Lower leg skin (tissue), 4 donors: Measurements from ENCODE around the gene WDFY2. TPM values are rescaled to one million over a fixed set of nuclear protein-coding genes. Genes with fewer than 3 reads are reported as not detected.

Experiments used
- DNase-seq, 2 donors: peaks; one replicate each; pipeline ENCODE4 v3.0.0-alpha.2; 2019; ENCODE audit warnings: low spot score in 2 of 2
- H3K4me3 ChIP-seq: fragments of 200-600 bp; sonication (generic); 2 replicates; pipeline ENCODE4 v1.5.1; 2017; ENCODE audit warnings: mild to moderate bottlenecking, low read depth; ENCODE audit not compliant: poor library complexity, severe bottlenecking
- POLR2A ChIP-seq, 2 donors: fragments of 450-650 bp; IDR thresholded peaks; one replicate each; pipeline ENCODE4 v1.6.1; 2016 to 2017; ENCODE audit warnings: antibody characterized with exemption in 2 of 2, mild to moderate bottlenecking in 1 of 2, moderate library complexity in 1 of 2
- WGBS, 2 donors: methylation state at CpG; one replicate each; pipeline ENCODE4 v1.1.5; 2018; 5-methylcytosine and 5-hydroxymethylcytosine counted together
- intact Hi-C: fragments of 100-400 bp; cut with DNase I; formaldehyde crosslinking; loops from one replicate; pipeline ENCODE4 v1.15.0; 2023; ENCODE audit warnings: low total_unique reads
- total RNA-seq, 4 donors: library from RNA; depleted of rRNA; stranded (reverse); fragments of >200 nt; gene quantifications; one replicate each; pipeline ENCODE4 v1.1.0, GENCODE V29; 2016
- TF ChIP-seq, protein P1 (sequence below), 3 donors: fragments of 450-650 bp; IDR thresholded peaks; one replicate each; pipeline ENCODE4 v1.5.1; 2016; ENCODE audit warnings: antibody characterized with exemption in 3 of 3, mild to moderate bottlenecking in 3 of 3, moderate library complexity in 2 of 3

Gene WDFY2
- total RNA-seq, 4 donors from 2014 or later: 20.1 to 40.3 (median 22.4) TPM

DNA sequence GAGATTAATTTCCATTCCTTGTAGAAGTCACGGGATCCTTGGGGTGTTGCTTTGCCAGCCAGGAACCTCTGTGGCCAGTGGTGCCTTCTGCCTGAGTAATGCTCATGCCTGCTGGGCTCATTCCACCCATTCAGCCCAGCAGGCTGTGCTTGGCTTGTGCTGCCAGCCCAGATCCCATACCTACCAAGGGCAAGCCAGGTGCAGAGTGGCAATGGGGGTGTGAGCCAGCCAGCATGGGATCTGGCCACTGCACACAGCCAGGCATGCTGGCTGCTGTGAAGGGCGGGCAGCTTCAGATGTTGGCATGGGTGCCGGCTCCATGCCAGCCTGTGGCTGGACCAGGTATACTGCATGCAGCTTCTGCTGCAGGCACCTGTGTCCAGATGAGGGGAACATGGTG lies 42.5 kb downstream of the WDFY2 start:
- 48 to 74% methylated on average over 1 to 3 of the region's 3 CpGs for WGBS, 2 donors
- H3K4me3 ChIP-seq: no peak overlapping the region
- TF ChIP-seq POLR2A (IDR thresholded peaks at IDR 0.05): no peak
- TF ChIP-seq, protein P1, sequence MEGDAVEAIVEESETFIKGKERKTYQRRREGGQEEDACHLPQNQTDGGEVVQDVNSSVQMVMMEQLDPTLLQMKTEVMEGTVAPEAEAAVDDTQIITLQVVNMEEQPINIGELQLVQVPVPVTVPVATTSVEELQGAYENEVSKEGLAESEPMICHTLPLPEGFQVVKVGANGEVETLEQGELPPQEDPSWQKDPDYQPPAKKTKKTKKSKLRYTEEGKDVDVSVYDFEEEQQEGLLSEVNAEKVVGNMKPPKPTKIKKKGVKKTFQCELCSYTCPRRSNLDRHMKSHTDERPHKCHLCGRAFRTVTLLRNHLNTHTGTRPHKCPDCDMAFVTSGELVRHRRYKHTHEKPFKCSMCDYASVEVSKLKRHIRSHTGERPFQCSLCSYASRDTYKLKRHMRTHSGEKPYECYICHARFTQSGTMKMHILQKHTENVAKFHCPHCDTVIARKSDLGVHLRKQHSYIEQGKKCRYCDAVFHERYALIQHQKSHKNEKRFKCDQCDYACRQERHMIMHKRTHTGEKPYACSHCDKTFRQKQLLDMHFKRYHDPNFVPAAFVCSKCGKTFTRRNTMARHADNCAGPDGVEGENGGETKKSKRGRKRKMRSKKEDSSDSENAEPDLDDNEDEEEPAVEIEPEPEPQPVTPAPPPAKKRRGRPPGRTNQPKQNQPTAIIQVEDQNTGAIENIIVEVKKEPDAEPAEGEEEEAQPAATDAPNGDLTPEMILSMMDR (IDR thresholded peaks at IDR 0.05): no peak
- DNase-seq: no peak
- intact Hi-C loops: no loop called here

DNA sequence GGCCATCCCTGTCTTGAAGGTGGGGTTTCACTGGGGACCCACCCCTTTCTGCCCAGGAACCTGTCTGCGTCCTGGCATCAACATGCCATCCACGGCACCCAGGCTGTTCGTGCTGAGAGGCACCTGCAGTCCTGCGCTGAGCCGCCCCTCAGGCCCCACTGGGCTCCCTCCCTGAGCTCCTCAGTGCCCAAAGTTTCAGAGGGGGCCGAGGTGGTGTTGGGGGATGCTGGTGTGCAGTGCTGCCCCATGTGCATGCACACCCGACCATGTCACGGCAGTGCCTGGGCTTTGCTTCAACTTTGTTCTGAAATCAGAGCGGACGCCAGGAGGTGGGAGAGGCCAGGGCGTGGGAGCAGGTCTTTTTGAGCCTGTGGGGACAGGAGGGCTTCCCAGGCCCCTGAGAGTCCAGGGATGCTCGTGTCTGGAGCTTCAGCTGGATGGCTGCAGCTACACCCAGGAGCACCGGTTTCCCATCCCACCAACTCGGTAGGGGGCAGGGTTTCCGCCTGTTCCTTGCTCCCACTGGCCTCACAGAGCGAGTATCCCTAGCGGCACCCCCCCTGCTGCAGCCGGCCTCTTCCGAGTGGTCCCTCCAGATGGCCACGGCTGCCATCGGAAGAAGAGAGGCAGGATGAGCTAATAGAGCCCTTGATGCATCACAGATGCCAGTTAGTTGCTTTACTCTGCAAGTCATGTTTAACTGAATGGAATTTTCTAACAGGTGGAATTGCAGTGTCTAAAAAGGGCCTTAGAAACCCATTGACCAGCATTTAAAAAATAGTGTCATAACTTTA lies 44.0 kb downstream of the WDFY2 start:
- WGBS, 2 donors: 86 to 90% methylated on average over 21 of the region's 21 CpGs
- intact Hi-C loops: no loop called here
- H3K4me3 ChIP-seq: no peak overlapping the region
- TF ChIP-seq, protein P1 (IDR thresholded peaks at IDR 0.05): no peak
- TF ChIP-seq POLR2A (IDR thresholded peaks at IDR 0.05): no peak
- DNase-seq: no peak

DNA sequence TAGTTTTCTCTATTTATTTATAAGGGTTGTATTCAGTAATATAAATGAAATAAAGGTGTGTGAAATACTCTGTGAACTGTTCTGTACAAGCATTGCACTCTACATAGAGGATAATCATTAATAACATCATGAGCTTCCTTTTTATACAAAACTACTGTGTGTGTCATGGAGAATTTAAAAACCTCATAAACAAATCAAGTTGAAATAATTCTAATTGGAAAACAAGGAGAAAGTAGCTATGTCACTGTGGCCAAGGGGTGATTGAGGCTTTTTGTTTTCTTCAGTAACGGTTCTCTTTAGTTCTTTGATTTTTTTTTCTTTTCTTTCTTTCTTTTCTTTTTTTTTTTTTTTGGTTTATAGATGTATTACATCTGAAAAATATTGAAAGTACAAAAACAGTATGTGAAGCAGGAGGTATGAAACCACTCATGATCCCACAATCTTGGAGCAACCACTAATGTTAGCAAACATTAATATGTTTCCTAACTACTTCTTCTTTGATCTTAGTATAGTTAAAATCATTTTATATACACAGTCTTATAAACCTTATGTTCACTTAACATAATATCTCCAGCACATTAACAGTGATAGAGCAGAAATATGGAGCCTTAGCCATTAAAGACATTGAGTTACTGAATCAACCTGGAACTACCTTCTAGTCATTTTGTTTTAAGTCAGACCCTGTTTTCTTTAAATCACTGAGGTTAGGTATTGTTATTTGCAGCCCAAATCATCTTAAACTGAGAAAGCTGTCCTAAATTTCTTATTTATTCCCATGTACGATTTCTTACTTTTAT lies 45.4 kb downstream of the WDFY2 start:
- no peak for DNase-seq
- 63% methylated on average over 2 of the region's 2 CpGs for WGBS, 2 donors
- no peak overlapping the region for H3K4me3 ChIP-seq
- intact Hi-C loops: no loop called here
- TF ChIP-seq, protein P1 (IDR thresholded peaks at IDR 0.05): no peak
- no peak for TF ChIP-seq POLR2A (IDR thresholded peaks at IDR 0.05)

DNA sequence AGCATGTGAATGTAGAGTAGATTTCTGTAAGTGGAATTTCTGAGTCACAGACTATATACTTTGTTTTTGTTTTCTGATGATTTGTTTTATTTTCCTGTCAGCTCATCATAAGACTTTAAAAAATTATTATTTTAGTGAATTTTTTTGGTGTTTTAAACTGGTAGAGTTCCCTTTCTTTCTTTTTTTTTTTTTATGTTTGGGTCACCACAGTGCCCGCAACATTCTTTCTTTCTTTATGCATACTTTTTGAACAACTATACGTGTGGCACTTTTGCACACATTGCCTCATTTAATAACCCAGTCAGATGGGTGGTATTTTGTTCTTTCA lies 46.0 kb downstream of the WDFY2 start:
- WGBS, 2 donors: 89 to 90% methylated on average over 2 of the region's 2 CpGs
- TF ChIP-seq, protein P1 (IDR thresholded peaks at IDR 0.05): no peak
- TF ChIP-seq POLR2A (IDR thresholded peaks at IDR 0.05): no peak
- intact Hi-C loops: no loop called here
- DNase-seq: no peak
- H3K4me3 ChIP-seq: no peak overlapping the region

DNA sequence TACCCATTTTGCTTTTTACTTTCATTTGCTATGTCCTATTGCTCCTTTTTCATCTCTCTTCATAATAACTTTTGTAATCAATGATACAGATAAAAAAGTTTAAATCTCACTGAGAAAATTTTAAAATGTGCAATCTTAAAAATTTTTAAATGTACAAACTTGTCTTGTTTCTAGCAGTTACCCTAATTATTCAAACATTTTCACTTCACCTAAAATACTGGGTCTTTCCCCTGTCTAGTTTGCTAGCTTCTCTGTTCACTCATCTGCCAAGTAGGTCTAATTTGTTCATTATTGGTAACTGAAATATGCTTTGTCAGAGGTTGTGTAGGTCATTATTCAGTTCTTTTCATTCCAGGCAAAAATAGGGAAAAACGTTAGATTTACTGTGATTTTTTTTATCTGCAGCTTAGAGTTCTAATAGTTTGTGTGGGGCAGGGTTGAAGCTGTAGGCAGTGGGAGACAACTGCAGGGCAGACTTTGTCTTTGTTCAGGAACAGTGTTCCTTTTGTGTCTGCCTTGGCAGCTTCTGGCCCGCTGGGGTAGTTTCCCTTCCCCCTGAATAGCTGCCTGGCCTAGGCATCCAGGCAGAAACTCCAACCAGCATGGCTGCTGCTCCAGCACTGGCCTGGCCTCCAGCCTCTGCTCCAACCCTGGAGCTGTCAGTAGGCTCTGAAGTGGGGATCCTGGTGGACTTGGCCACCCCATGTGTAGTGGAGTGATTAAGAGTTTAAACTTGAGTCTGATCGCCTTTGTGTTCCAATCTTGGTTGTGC lies 48.5 kb downstream of the WDFY2 start:
- DNase-seq: no peak
- no peak overlapping the region for H3K4me3 ChIP-seq
- 56 to 58% methylated on average over 3 of the region's 3 CpGs for WGBS, 2 donors
- intact Hi-C loops: no loop called here
- TF ChIP-seq, protein P1 (IDR thresholded peaks at IDR 0.05): no peak
- no peak for TF ChIP-seq POLR2A (IDR thresholded peaks at IDR 0.05)
